Choroid plexus epithelial cell (primary cell): ENCODE measurements around the gene CWC15.

Experiments used
- DNase-seq: peaks from one replicate; pipeline ENCODE4 v3.0.0-alpha.2; 2010; ENCODE audit warnings: low read depth
- H3K4me3 ChIP-seq: 2 replicates; pipeline ENCODE4 v1.5.1; 2011; ENCODE audit warnings: low read depth, mild to moderate bottlenecking, control low read depth, low read length, moderate library complexity
- CTCF ChIP-seq: conservative IDR thresholded peaks from 2 replicates; pipeline ENCODE4 v1.5.1; 2011; ENCODE audit warnings: low read depth, mild to moderate bottlenecking, control low read depth, inconsistent platforms, low read length, moderate library complexity

Gene CWC15

GRCh38 chr11:94928117-94928990 lies 45.0 kb downstream of the CWC15 start:
- DNase-seq, result no peak
- H3K4me3 ChIP-seq, result no peak overlapping the region

GRCh38 chr11:94926698-94927237 lies 46.6 kb downstream of the CWC15 start:
- H3K4me3 ChIP-seq, result no peak overlapping the region
- TF ChIP-seq CTCF, result no peak
- DNase-seq, result peak; percentile 98

More at GRCh38 chr11:94928117-94928990, 45.0 kb downstream of the CWC15 start:
- no peak for TF ChIP-seq CTCF

- no peak for TF ChIP-seq CTCF
- DNase-seq, result no peak
- H3K4me3 ChIP-seq, result no peak overlapping the region
Measured at GRCh38 chr11:94926271-94926625, 47.1 kb downstream of the CWC15 start.

GRCh38 chr11:94925422-94926270 lies 47.7 kb downstream of the CWC15 start:
- TF ChIP-seq CTCF, result no peak
- H3K4me3 ChIP-seq, result no peak overlapping the region
- peak; percentile 39 for DNase-seq

GRCh38 chr11:94924612-94925011 lies 48.7 kb downstream of the CWC15 start:
- DNase-seq, result no peak
- TF ChIP-seq CTCF, result no peak
- H3K4me3 ChIP-seq, result no peak overlapping the region

GRCh38 chr11:94924171-94924572 lies 49.2 kb downstream of the CWC15 start:
- no peak for TF ChIP-seq CTCF
- no peak overlapping the region for H3K4me3 ChIP-seq
- no peak for DNase-seq
